Mesangial cell (primary cell): ENCODE data around the gene MARCHF11. TPM values are rescaled to one million over a fixed set of nuclear protein-coding genes. Genes with fewer than 3 reads are reported as not detected.

Experiments used
- total RNA-seq: library from RNA; depleted of rRNA; stranded (reverse); fragments of >200 nt; gene quantifications from 2 replicates; pipeline ENCODE4 v1.2.3, GENCODE V29; 2015

MARCHF11 gene, protein sequence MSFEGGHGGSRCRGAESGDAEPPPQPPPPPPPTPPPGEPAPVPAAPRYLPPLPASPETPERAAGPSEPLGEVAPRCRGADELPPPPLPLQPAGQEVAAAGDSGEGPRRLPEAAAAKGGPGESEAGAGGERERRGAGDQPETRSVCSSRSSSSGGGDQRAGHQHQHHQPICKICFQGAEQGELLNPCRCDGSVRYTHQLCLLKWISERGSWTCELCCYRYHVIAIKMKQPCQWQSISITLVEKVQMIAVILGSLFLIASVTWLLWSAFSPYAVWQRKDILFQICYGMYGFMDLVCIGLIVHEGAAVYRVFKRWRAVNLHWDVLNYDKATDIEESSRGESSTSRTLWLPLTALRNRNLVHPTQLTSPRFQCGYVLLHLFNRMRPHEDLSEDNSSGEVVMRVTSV
- total RNA-seq: not detected in 2 replicates

DNA sequence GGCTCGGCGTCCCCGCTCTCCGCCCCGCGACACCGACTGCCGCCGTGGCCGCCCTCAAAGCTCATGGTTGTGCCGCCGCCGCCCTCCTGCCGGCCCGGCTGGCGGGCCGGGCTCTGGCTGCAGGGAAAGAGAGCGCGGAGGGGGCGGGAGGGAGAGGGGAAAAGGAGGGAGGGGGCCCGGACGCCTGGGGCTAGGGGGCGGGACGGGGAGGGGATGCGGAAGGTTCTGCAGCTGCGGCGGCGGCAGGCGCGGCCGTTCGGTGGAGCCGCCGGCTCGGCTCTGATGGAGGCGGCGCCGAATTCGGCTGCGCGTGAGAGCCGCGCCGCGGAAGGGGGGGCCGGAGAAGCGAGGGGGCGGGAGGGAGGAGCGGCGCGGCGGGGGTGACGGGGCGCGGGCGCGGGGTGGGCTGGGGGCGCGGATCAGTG, at the start of gene MARCHF11:
Gene MARCHF11 (minus strand): TSS at position 281 of the 425 bp plus-strand sequence. CDS start 216 bp downstream, at position 65.

